Placental epithelial cell (primary cell): Measurements from ENCODE around the gene SPRTN. TPM values are rescaled to one million over a fixed set of nuclear protein-coding genes. Genes with fewer than 3 reads are reported as not detected.

Experiments used
- total RNA-seq: library from RNA; depleted of rRNA; stranded (reverse); fragments of >200 nt; gene quantifications from 2 replicates; pipeline ENCODE4 v1.2.3, GENCODE V29; 2012

The SPRTN gene
- total RNA-seq: 18.3 and 22.8 TPM in 2 replicates

GRCh38 chr1:231338270-231339128 lies at the start of gene SPRTN:
SPRTN (plus strand) TSS chr1:231338293; CDS start chr1:231338384, 91 bp downstream.

GRCh38 chr1:231337472-231338269 lies 422 bp upstream of the SPRTN start, which contains the start of gene EXOC8:
EXOC8 (minus strand) TSS chr1:231337852; CDS start chr1:231337745, 107 bp downstream.

Other genes with a start within 250 kb of the SPRTN start
- gene TRIM67, start 176.2 kb upstream of the SPRTN start, total RNA-seq: not detected in 2 replicates
- 26.7 and 39.6 TPM in 2 replicates for gene GNPAT, start 97.1 kb upstream of the SPRTN start, total RNA-seq
- gene EXOC8, start 441 bp upstream of the SPRTN start, total RNA-seq: 22.4 and 25.6 TPM in 2 replicates
- 45.5 and 71.6 TPM in 2 replicates for gene EGLN1, start 84.0 kb downstream of the SPRTN start, total RNA-seq
- 22.8 and 32.8 TPM in 2 replicates for gene TSNAX, start 190.4 kb downstream of the SPRTN start, total RNA-seq